B cell (primary cell): ENCODE results near the gene SMG7.

Experiments
- EZH2 ChIP-seq: IDR thresholded peaks from 2 replicates; pipeline ENCODE4 v1.6.1; 2012; ENCODE audit warnings: borderline replicate concordance, low read depth, mild to moderate bottlenecking, moderate library complexity, low read length; ENCODE audit not compliant: insufficient read depth, poor library complexity, severe bottlenecking
- TF ChIP-seq, protein P1 (sequence below): fragments of 200-600 bp; IDR thresholded peaks from one replicate; pipeline ENCODE4 v1.8.0; 2022; ENCODE audit warnings: antibody characterized with exemption, mild to moderate bottlenecking

DNA sequence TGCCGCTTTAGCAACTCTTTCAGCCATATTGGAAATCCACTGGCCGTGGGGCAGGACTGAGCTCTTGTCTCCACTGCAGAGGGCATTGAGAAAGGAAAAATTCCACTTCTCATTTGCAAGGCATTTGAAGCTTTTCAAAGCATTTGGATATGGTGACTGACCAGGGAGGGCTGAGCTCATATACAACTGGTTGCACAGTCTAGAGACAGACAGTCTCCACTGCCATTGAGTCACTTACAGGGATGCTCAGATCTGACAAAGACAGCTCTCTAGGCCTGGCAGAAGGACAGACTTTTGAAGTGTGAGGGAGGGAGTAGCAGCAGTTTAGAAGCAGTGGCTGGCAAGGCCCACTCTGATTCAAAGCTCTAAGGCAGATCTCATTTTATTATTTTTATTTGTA, 93.7 kb downstream of the SMG7 start:
- TF ChIP-seq, protein P1, sequence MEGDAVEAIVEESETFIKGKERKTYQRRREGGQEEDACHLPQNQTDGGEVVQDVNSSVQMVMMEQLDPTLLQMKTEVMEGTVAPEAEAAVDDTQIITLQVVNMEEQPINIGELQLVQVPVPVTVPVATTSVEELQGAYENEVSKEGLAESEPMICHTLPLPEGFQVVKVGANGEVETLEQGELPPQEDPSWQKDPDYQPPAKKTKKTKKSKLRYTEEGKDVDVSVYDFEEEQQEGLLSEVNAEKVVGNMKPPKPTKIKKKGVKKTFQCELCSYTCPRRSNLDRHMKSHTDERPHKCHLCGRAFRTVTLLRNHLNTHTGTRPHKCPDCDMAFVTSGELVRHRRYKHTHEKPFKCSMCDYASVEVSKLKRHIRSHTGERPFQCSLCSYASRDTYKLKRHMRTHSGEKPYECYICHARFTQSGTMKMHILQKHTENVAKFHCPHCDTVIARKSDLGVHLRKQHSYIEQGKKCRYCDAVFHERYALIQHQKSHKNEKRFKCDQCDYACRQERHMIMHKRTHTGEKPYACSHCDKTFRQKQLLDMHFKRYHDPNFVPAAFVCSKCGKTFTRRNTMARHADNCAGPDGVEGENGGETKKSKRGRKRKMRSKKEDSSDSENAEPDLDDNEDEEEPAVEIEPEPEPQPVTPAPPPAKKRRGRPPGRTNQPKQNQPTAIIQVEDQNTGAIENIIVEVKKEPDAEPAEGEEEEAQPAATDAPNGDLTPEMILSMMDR = no peak
- no peak for TF ChIP-seq EZH2
